ENCODE measurements around the gene CXorf58.
"Not testable (repeated sequence)": the region's sequence is repeated elsewhere in the genome, so short reads cannot be mapped to it uniquely, and the experiment has no call there.

CXorf58 gene

DNA sequence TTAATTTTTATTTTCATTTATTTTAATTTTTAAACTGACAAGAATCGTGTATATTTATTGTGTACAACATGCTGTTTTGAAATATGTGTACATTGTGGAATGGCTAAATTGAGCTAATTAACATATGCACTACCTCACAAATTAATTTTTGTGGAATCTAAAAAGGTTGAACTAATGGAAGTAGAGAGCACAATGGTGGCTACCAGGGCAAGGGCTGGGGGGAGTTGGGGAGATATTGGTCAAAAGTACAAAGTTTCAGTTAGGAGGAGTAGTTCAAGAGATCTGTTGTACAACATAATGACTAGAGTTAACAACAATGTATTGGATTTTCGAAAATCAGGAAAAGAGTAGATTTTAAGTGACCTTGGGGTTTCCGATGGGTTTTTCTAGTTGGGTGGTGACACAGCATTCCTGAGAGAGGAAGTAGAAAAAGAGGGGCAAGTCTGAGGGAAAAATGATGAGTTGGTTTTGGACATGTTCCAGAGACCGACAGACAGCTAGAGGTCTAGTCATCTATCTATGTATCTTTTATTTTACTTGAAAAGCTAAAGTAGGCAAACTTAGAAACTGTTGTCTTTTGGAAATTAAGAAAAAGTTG lies 23.3 kb upstream of the CXorf58 start:
- peaks cover 0 to 10% (median 3%) of the 10 kb centered on the region in 5 donors for H3K4me1 ChIP-seq (ENCODE audit: control insufficient read depth in 5 of 5, insufficient read depth in 5 of 5, low read length in 5 of 5)
- no peak overlapping the region for H3K4me3 ChIP-seq (ENCODE audit: low read depth in 1 of 5, low read length in 5 of 5)
- no peak overlapping the region for H3K27ac ChIP-seq (ENCODE audit: low read depth, low read length)
- H3K36me3 ChIP-seq (ENCODE audit: control insufficient read depth in 5 of 5, insufficient read depth in 5 of 5, low read length in 5 of 5) = no peaks in the 10 kb centered on the region
- peaks cover 0 to 7% (median 0%) of the 10 kb centered on the region in 5 donors for H3K27me3 ChIP-seq (ENCODE audit: control insufficient read depth in 5 of 5, insufficient read depth in 4 of 5, low read length in 5 of 5)
- no peaks in the 10 kb centered on the region for H3K9me3 ChIP-seq (ENCODE audit: control insufficient read depth in 5 of 5, low read length in 5 of 5)
- no peak overlapping the region for H3K9ac ChIP-seq (ENCODE audit: low read length in 5 of 5)

DNA sequence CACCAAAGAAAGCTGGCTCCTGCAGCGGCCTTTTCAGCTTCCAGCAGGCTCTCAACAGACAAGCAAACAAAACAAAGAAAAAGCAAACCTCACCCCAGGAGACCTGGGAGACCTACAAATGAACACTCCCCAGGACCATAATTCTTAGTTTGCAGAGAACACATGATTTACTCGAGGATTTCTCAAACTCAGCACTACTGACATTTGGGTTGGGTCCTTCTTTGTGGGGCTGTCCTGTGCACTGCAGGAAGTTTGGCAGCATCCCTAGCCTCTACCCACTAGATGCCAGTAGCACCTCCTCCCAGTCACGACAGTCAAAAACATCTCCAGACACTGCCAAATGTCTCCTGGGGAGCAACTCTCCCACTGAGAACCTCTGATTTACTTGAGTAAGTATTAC lies 22.0 kb upstream of the CXorf58 start:
- Histone ChIP-seq H3K9me3 (ENCODE audit: control insufficient read depth in 5 of 5, low read length in 5 of 5) (no peaks in the 10 kb centered on the region), H3K4me3 (ENCODE audit: low read depth in 1 of 5, low read length in 5 of 5) (no peak overlapping the region), H3K36me3 (ENCODE audit: control insufficient read depth in 5 of 5, insufficient read depth in 5 of 5, low read length in 5 of 5) (no peaks in the 10 kb centered on the region), H3K4me1 (ENCODE audit: control insufficient read depth in 5 of 5, insufficient read depth in 5 of 5, low read length in 5 of 5) (peaks cover 0 to 10% (median 3%) of the 10 kb centered on the region in 5 donors), H3K9ac (ENCODE audit: low read length in 5 of 5) (no peak overlapping the region), H3K27me3 (ENCODE audit: control insufficient read depth in 5 of 5, insufficient read depth in 4 of 5, low read length in 5 of 5) (peaks cover 0 to 7% (median 0%) of the 10 kb centered on the region in 5 donors), H3K27ac (ENCODE audit: low read depth, low read length) (no peak overlapping the region)

DNA sequence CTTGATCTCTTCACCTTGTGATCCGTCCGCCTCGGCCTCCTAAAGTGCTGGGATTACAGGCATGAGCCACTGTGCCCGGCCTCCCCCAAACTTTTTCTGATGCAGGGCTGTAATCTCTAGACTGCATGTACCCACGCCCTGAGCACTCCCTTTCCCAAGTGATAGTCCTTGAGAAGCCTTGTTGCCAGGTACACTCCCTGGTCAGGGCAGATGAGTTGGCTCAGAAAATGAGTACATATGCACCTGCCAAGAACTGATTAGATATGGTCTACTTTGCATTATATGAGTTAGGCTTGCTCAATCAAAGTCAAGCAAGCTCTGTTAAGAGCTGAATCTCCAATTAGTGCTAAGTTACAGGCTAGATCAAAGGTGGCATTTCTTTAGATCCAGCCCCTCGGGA lies 20.4 kb upstream of the CXorf58 start:
- peaks cover 0 to 7% (median 0%) of the 10 kb centered on the region in 5 donors for H3K27me3 ChIP-seq (ENCODE audit: control insufficient read depth in 5 of 5, insufficient read depth in 4 of 5, low read length in 5 of 5)
- H3K27ac ChIP-seq (ENCODE audit: low read depth, low read length) = no peak overlapping the region
- no peak overlapping the region for H3K4me3 ChIP-seq (ENCODE audit: low read depth in 1 of 5, low read length in 5 of 5)
- H3K36me3 ChIP-seq (ENCODE audit: control insufficient read depth in 5 of 5, insufficient read depth in 5 of 5, low read length in 5 of 5) = no peaks in the 10 kb centered on the region
- no peaks in the 10 kb centered on the region for H3K9me3 ChIP-seq (ENCODE audit: control insufficient read depth in 5 of 5, low read length in 5 of 5)
- peaks cover 0 to 10% (median 3%) of the 10 kb centered on the region in 5 donors for H3K4me1 ChIP-seq (ENCODE audit: control insufficient read depth in 5 of 5, insufficient read depth in 5 of 5, low read length in 5 of 5)
- H3K9ac ChIP-seq (ENCODE audit: low read length in 5 of 5) = no peak overlapping the region

DNA sequence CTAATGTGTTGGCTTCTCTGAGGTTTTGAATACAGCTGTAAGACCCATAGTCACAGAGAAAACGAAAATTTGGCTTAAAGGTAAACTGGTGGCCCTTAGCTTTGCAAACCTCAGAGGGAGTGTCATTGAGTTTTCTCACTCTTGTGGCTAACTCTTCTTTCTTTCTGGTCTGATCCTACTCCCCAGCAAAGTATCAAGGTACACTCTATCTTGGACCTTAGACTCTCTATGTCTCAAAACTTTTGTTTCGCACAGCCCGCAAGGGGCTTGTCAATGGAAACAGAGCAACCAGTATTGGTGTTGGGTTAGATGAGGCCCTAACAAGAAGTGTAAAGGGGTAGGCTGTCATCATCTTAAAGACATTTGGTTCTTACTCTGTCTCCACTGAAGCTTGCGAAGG lies 19.9 kb upstream of the CXorf58 start:
- H3K9me3 ChIP-seq (ENCODE audit: control insufficient read depth in 5 of 5, low read length in 5 of 5) = no peaks in the 10 kb centered on the region
- no peaks in the 10 kb centered on the region for H3K36me3 ChIP-seq (ENCODE audit: control insufficient read depth in 5 of 5, insufficient read depth in 5 of 5, low read length in 5 of 5)
- H3K27me3 ChIP-seq (ENCODE audit: control insufficient read depth in 5 of 5, insufficient read depth in 4 of 5, low read length in 5 of 5) = peaks cover 0 to 7% (median 0%) of the 10 kb centered on the region in 5 donors
- no peak overlapping the region for H3K4me3 ChIP-seq (ENCODE audit: low read depth in 1 of 5, low read length in 5 of 5)
- H3K27ac ChIP-seq (ENCODE audit: low read depth, low read length) = no peak overlapping the region
- no peak overlapping the region for H3K9ac ChIP-seq (ENCODE audit: low read length in 5 of 5)
- H3K4me1 ChIP-seq (ENCODE audit: control insufficient read depth in 5 of 5, insufficient read depth in 5 of 5, low read length in 5 of 5) = peaks cover 0 to 10% (median 3%) of the 10 kb centered on the region in 5 donors

DNA sequence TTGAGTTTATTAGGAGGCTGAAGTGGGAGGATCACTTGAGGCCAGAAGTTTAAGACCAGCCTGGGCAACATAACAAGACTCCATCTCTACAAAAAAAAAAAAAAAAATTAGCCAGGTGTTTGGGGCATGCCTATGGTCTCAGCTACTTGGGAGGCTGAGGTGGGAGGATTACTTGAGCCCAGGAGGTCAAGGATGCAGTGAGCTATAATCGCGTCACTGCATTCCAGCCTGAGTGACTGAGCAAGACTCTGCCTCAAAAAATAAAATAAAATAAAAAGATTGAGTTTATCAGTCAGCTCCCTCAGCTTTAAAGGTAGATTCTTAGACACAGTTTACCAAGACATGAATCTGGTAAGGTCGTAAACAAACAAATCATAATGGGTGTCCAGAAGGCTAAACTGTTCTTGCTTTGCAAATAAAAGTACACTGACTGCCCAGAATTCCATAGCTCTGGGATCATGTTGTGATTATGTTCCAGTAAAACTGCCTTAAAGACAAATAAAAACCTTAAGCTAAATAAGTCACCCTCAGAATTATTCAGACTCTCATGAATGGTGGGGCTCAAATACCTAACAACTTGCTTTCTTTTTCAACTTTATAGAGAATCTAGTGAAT lies 18.8 kb upstream of the CXorf58 start:
- Histone ChIP-seq H3K27ac (ENCODE audit: low read depth, low read length) (no peak overlapping the region), H3K27me3 (ENCODE audit: control insufficient read depth in 5 of 5, insufficient read depth in 4 of 5, low read length in 5 of 5) (no peaks in the 10 kb centered on the region), H3K4me3 (ENCODE audit: low read depth in 1 of 5, low read length in 5 of 5) (no peak overlapping the region), H3K4me1 (ENCODE audit: control insufficient read depth in 5 of 5, insufficient read depth in 5 of 5, low read length in 5 of 5) (peaks cover 0 to 5% (median 3%) of the 10 kb centered on the region in 5 donors), H3K9me3 (ENCODE audit: control insufficient read depth in 5 of 5, low read length in 5 of 5) (no peaks in the 10 kb centered on the region), H3K36me3 (ENCODE audit: control insufficient read depth in 5 of 5, insufficient read depth in 5 of 5, low read length in 5 of 5) (no peaks in the 10 kb centered on the region), H3K9ac (ENCODE audit: low read length in 5 of 5) (no peak overlapping the region)

DNA sequence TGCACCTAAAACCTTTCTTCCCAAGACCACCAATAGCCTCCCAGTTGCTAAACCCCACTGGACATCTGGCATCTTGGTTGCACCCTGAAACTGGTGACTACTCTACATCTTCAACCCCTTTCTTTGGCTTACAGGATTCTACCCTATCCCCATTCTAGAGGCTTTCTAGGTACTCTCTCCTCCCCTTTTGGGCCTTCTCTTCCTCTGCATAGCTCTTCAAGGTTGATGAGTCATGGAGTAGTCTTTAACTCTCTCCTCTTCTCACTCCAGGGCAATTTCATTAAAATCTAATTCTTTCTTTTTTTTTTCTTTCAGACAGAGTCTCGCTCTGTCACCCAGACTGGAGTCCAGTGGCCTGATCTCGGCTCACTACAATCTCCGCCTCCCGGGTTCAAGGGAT lies 16.9 kb upstream of the CXorf58 start:
- no peak overlapping the region for H3K4me3 ChIP-seq (ENCODE audit: low read depth in 1 of 5, low read length in 5 of 5)
- no peaks in the 10 kb centered on the region for H3K4me1 ChIP-seq (ENCODE audit: control insufficient read depth in 5 of 5, insufficient read depth in 5 of 5, low read length in 5 of 5)
- H3K9me3 ChIP-seq (ENCODE audit: control insufficient read depth in 5 of 5, low read length in 5 of 5) = no peaks in the 10 kb centered on the region

DNA sequence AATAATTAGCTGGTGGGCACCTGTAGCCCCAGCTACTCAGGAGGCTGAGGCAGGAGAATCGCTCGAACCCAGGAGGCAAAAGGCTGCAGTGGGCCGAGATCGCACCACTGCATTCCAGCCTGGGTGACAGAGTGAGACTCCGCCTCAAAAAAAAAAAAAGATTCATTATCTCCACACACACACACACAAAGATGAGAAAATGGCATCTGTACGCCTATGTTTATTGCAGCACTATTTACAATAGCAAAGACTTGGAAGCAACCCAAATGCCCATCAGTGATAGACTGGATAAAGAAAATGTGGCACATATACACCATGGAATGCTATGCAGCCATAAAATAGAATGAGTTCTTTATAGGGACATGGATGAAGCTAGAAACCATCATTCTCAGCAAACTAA lies 12.8 kb upstream of the CXorf58 start:
- not testable (repeated sequence) for H3K27ac ChIP-seq (ENCODE audit: low read depth, low read length); H3K4me3 ChIP-seq (ENCODE audit: low read depth in 1 of 5, low read length in 5 of 5); H3K27me3 ChIP-seq (ENCODE audit: control insufficient read depth in 5 of 5, insufficient read depth in 4 of 5, low read length in 5 of 5); H3K36me3 ChIP-seq (ENCODE audit: control insufficient read depth in 5 of 5, insufficient read depth in 5 of 5, low read length in 5 of 5); H3K9me3 ChIP-seq (ENCODE audit: control insufficient read depth in 5 of 5, low read length in 5 of 5); H3K9ac ChIP-seq (ENCODE audit: low read length in 5 of 5)
- H3K4me1 ChIP-seq (ENCODE audit: control insufficient read depth in 5 of 5, insufficient read depth in 5 of 5, low read length in 5 of 5) = peaks cover 0 to 21% (median 13%) of the 10 kb centered on the region in 5 donors

More for the DNA sequence above, 16.9 kb upstream of the CXorf58 start:
- Histone ChIP-seq H3K27ac (ENCODE audit: low read depth, low read length) (no peak overlapping the region), H3K27me3 (ENCODE audit: control insufficient read depth in 5 of 5, insufficient read depth in 4 of 5, low read length in 5 of 5) (no peaks in the 10 kb centered on the region), H3K36me3 (ENCODE audit: control insufficient read depth in 5 of 5, insufficient read depth in 5 of 5, low read length in 5 of 5) (no peaks in the 10 kb centered on the region), H3K9ac (ENCODE audit: low read length in 5 of 5) (no peak overlapping the region)

DNA sequence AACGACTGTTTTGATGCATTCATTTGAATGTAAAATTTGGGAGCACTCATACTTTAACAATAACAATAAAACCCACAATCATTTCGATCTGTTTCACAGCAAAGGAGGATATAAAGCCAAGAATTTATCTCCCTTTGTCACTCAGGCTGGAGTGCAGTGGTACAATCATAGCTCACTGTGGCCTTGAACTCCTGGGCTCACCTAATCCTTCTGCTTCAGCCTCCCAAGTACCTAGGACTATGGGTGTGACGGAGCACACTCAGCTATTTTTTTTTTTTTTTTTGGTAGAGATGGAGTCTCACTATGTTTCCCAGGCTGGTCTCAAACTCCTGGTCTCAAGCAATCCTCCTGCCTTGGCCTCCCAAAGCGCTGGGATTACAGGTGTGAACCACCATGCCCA lies 11.3 kb upstream of the CXorf58 start:
- not testable (repeated sequence) for H3K9ac ChIP-seq (ENCODE audit: low read length in 5 of 5); H3K27me3 ChIP-seq (ENCODE audit: control insufficient read depth in 5 of 5, insufficient read depth in 4 of 5, low read length in 5 of 5); H3K4me3 ChIP-seq (ENCODE audit: low read depth in 1 of 5, low read length in 5 of 5); H3K9me3 ChIP-seq (ENCODE audit: control insufficient read depth in 5 of 5, low read length in 5 of 5); H3K27ac ChIP-seq (ENCODE audit: low read depth, low read length); H3K36me3 ChIP-seq (ENCODE audit: control insufficient read depth in 5 of 5, insufficient read depth in 5 of 5, low read length in 5 of 5)
- H3K4me1 ChIP-seq (ENCODE audit: control insufficient read depth in 5 of 5, insufficient read depth in 5 of 5, low read length in 5 of 5) = peaks cover 0 to 31% (median 22%) of the 10 kb centered on the region in 5 donors

DNA sequence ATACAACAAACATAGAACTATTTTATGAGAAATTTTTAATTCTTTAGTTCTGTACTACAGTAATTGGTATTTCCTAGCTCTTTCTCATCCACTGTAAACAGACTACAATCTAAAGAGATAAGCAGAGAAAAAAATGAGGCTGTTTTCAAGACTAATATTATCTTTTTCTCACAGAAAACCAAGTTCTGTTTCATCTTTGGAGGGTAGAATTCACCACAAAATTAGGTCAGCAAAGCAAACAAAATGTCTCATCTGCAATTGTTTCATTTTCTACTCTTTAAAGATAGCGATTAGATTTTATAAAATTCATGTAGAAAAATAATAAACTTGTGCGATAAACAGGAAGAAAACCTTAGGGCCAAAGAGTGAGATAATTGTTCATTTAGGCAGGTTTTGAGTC lies 10.8 kb upstream of the CXorf58 start:
- H3K9ac ChIP-seq (ENCODE audit: low read length in 5 of 5) = no peak overlapping the region
- peaks cover 0 to 34% (median 25%) of the 10 kb centered on the region in 5 donors for H3K4me1 ChIP-seq (ENCODE audit: control insufficient read depth in 5 of 5, insufficient read depth in 5 of 5, low read length in 5 of 5)
- H3K27me3 ChIP-seq (ENCODE audit: control insufficient read depth in 5 of 5, insufficient read depth in 4 of 5, low read length in 5 of 5) = no peaks in the 10 kb centered on the region
- no peaks in the 10 kb centered on the region for H3K36me3 ChIP-seq (ENCODE audit: control insufficient read depth in 5 of 5, insufficient read depth in 5 of 5, low read length in 5 of 5)
- H3K9me3 ChIP-seq (ENCODE audit: control insufficient read depth in 5 of 5, low read length in 5 of 5) = no peaks in the 10 kb centered on the region
- no peak overlapping the region for H3K27ac ChIP-seq (ENCODE audit: low read depth, low read length)
- H3K4me3 ChIP-seq (ENCODE audit: low read depth in 1 of 5, low read length in 5 of 5) = no peak overlapping the region

DNA sequence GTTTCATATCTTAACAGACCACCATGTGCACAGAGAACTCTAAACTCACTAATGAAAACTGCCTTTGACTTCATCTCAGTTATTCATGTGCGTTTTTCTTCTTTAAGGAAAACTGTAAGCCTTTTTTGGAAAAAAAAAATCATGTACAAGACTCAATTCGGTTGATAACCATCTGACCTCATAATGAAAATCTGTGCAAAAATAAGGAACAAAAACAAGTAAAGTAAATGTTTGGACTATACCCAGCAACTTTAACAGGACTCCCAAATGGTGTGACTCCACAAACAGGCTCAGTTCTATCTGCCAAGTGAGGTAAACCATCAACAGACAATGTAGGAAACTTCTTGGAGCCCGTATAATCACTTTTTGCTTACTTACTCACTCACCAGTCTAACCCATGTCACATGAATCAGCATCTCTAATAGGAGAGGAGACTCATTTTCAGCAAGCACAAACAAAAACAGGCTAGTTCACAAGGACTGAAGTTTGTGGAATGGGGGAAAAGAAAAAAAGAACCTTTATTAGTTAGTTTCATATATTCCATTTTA lies 9.3 kb upstream of the CXorf58 start:
- Histone ChIP-seq H3K36me3 (ENCODE audit: control insufficient read depth in 5 of 5, insufficient read depth in 5 of 5, low read length in 5 of 5) (no peaks in the 10 kb centered on the region), H3K4me1 (ENCODE audit: control insufficient read depth in 5 of 5, insufficient read depth in 5 of 5, low read length in 5 of 5) (peaks cover 0 to 38% (median 29%) of the 10 kb centered on the region in 5 donors), H3K9me3 (ENCODE audit: control insufficient read depth in 5 of 5, low read length in 5 of 5) (no peaks in the 10 kb centered on the region), H3K27me3 (ENCODE audit: control insufficient read depth in 5 of 5, insufficient read depth in 4 of 5, low read length in 5 of 5) (no peaks in the 10 kb centered on the region), H3K27ac (ENCODE audit: low read depth, low read length) (peak overlapping the region; percentile 86), H3K9ac (ENCODE audit: low read length in 5 of 5) (no peak overlapping the region), H3K4me3 (ENCODE audit: low read depth in 1 of 5, low read length in 5 of 5) (no peak overlapping the region)
